ENCODE results near the gene IGF2BP2. TPM values are rescaled to one million over a fixed set of nuclear protein-coding genes. Genes with fewer than 3 reads are reported as not detected.
"Not testable (repeated sequence)": the region's sequence is repeated elsewhere in the genome, so short reads cannot be mapped to it uniquely, and the experiment has no call there.

Gene IGF2BP2
- total and polyA plus RNA-seq, 2 of the 8 experiments (the other 6 are each of a cell fraction or from before 2014, with no cell fraction given): 7.4 to 121 TPM

GRCh38 chr3:185697228-185697627, 127.6 kb downstream of the IGF2BP2 start:
- H2BK20ac ChIP-seq (ENCODE audit: low read length); H4K20me1 ChIP-seq (replicated peaks in 1 of 2; ENCODE audit: control insufficient read depth in 1 of 2, insufficient read depth in 2 of 2, low read length in 2 of 2); H3K14ac ChIP-seq (ENCODE audit: insufficient read length); H2BK120ac ChIP-seq (replicated peaks; ENCODE audit: low read depth, low read length); H2BK12ac ChIP-seq (ENCODE audit: low read depth, low read length); H3K56ac ChIP-seq (replicated peaks; ENCODE audit: insufficient read length, low read depth, low read length); POLR2A ChIA-PET (ENCODE audit: partially characterized antibody); DNase-seq (ENCODE audit: low read depth in 1 of 2, low spot score in 2 of 2); H2AK5ac ChIP-seq (ENCODE audit: low read depth, low read length); H3K4me2 ChIP-seq (ENCODE audit: insufficient read depth in 1 of 2, low read depth in 2 of 2, low read length in 2 of 2); H3K23ac ChIP-seq (ENCODE audit: insufficient read length); H2BK5ac ChIP-seq (ENCODE audit: low read depth, low read length); H4K91ac ChIP-seq (replicated peaks; ENCODE audit: insufficient read length, low read length); H3K36me3 ChIP-seq (ENCODE audit: control insufficient read depth in 2 of 4, insufficient read depth in 4 of 4, low read length in 3 of 4); H3K4me1 ChIP-seq (replicated peaks in 1 of 4; ENCODE audit: control insufficient read depth in 3 of 4, insufficient read depth in 4 of 4, low read length in 3 of 4); CTCF ChIA-PET (ENCODE audit: partially characterized antibody); H3K4me3 ChIP-seq (ENCODE audit: extremely low read depth in 1 of 4, insufficient read depth in 2 of 4, low read depth in 3 of 4, low read length in 4 of 4); H3K27ac ChIP-seq (ENCODE audit: low read depth, low read length); H3K27me3 ChIP-seq (replicated peaks in 1 of 4; ENCODE audit: control insufficient read depth in 3 of 4, extremely low read depth in 1 of 4, insufficient read depth in 3 of 4, low read length in 3 of 4); H3K18ac ChIP-seq (ENCODE audit: extremely low read depth, low read length); H3K9ac ChIP-seq (replicated peaks in 1 of 4; ENCODE audit: extremely low read depth in 1 of 4, low read depth in 3 of 4, low read length in 3 of 4); H3K23me2 ChIP-seq (ENCODE audit: low read depth, low read length); H3K9me3 ChIP-seq (ENCODE audit: insufficient read depth in 2 of 2, low read depth in 1 of 2, low read length in 1 of 2); H2AFZ ChIP-seq (ENCODE audit: low read length); H2BK15ac ChIP-seq (ENCODE audit: low read length); H3K4ac ChIP-seq (replicated peaks; ENCODE audit: insufficient read length, low read depth, low read length); FAIRE-seq; H3K79me1 ChIP-seq (ENCODE audit: low read depth, low read length); H4K5ac ChIP-seq (ENCODE audit: insufficient read length, low read depth, low read length); H4K8ac ChIP-seq (ENCODE audit: extremely low read depth, insufficient read depth, low read length): not testable (repeated sequence)
- WGBS, 2 experiments (ENCODE audit: extremely low coverage in 1 of 2, insufficient coverage in 1 of 2, insufficient read length in 1 of 2, insufficient replicate concordance in 2 of 2, low coverage in 1 of 2, low lambda C conversion rate in 2 of 2, missing lambda C conversion rate in 1 of 2): 92% methylated on average over 7 of the region's 7 CpGs; no CpG with 5 or more reads in 1 of the 2 experiments
- H3K79me2 ChIP-seq (ENCODE audit: control insufficient read depth in 1 of 2, insufficient read depth in 2 of 2, low read length in 2 of 2): peaks cover 0 to 67% of the 10 kb centered on the region in 2 experiments; a peak in 2 of 4 replicates

Data from H1 (cell line).